Esophagus squamous epithelium (tissue), 5 donors: Measurements from ENCODE around the gene CXXC1. TPM values are rescaled to one million over a fixed set of nuclear protein-coding genes. Genes with fewer than 3 reads are reported as not detected.
A peak's percentile ranks its signal among the peaks of the same experiment; 100 is the strongest.

Experiments used
- DNase-seq: peaks from one replicate; lab custom pipeline; 2025; lab: John Stamatoyannopoulos, UW
- H3K27ac ChIP-seq, 4 donors: fragments of 200-600 bp; sonication (generic); one replicate each; pipeline ENCODE4 v1.5.1; 2016 to 2019; ENCODE audit warnings: mild to moderate bottlenecking in 1 of 4
- H3K27me3 ChIP-seq, 4 donors: fragments of 200-600 bp; sonication (generic); 1 replicate in 3 of 4; 2 replicates in 1 of 4; pipeline versions ENCODE4 v1.5.1 to v1.6.0; 2017 to 2021; ENCODE audit warnings: antibody characterized with exemption in 1 of 4
- H3K36me3 ChIP-seq, 3 donors: fragments of 200-600 bp; sonication (generic); one replicate each; pipeline ENCODE4 v1.5.1; 2016 to 2019
- H3K4me1 ChIP-seq, 3 donors: fragments of 200-600 bp; sonication (generic); one replicate each; pipeline ENCODE4 v1.5.1; 2017 to 2019
- H3K4me3 ChIP-seq, 4 donors: fragments of 200-600 bp; sonication (generic); 1 replicate in 3 of 4; 2 replicates in 1 of 4; pipeline ENCODE4 v1.5.1; 2016 to 2019; ENCODE audit warnings: mild to moderate bottlenecking in 2 of 4, moderate library complexity in 1 of 4
- H3K9me3 ChIP-seq, 3 donors: fragments of 200-600 bp; sonication (generic); one replicate each; pipeline ENCODE4 v1.5.1; 2016 to 2019
- CTCF ChIP-seq, 6 experiments: fragments of 450-650 bp in 4 of 6; fragments of 200-600 bp in 2 of 6; sonication (generic) in 2 of 6; IDR thresholded peaks; one replicate each; pipeline ENCODE4 v1.5.1; 2016 to 2019; ENCODE audit warnings: antibody characterized with exemption in 6 of 6, mild to moderate bottlenecking in 4 of 6, moderate library complexity in 4 of 6
- POLR2A ChIP-seq, 4 donors: fragments of 450-650 bp; IDR thresholded peaks; one replicate each; pipeline ENCODE4 v1.6.1; 2017; ENCODE audit warnings: antibody characterized with exemption in 4 of 4, mild to moderate bottlenecking in 4 of 4, moderate library complexity in 3 of 4
- WGBS, 2 donors: methylation state at CpG; one replicate each; pipeline ENCODE4 v1.1.5; 2018; 5-methylcytosine and 5-hydroxymethylcytosine counted together
- intact Hi-C: fragments of 100-400 bp; cut with DNase I; formaldehyde crosslinking; loops from one replicate; pipeline ENCODE4 v1.15.0; 2022
- total RNA-seq, 4 donors: library from RNA; depleted of rRNA; stranded (reverse); fragments of >200 nt; gene quantifications; one replicate each; pipeline ENCODE4 v1.1.0, GENCODE V29; 2016
- donor health status: DM: yes; HTN: yes; CAD: no.

CXXC1 gene
- total RNA-seq, result 10 to 100 TPM; 42.0 to 58.9 (median 53.9) TPM

DNA sequence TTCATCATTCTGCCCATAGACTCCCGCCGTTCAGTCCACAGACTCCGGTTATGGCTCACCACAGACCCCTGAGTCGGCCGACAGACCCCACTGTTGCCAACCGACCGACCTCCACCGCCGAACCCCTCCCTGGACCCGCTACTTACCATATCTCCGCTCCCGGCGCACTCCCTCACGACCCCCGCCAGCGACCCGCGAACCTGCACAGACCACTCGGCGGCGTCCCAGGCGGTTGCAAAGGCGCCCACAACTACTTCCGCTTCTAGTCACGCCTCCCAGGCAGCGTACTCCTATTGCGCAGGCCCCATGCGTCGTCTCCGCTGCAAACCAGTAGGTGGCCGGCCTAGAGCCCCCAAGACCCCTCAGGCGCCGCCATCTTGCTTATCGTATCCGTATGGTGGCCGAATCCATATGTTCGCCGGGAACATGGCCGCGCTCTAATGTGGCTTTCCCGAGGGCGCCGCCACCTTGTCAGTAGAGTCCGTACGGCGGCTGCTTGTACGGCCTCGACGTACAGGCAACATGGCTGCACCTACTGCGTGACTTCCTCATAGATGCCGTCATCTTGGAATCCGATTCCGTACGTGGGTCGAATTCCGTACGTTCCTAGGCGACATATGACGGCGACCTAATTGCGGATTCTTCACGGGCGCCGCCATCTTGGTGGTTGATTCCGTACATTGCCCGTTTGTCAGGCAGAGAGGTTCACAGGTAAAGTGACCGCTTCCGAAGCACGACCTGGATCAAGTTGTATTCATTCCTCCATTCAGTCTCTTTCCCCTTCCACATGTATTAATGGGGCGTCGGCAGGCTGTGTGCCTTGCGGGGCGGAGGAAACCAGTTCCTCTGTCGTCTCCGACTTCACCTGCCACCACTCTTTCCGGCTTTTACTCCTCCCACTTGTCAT is at the start of gene CXXC1:
CXXC1 (minus strand) TSS at position 252 of the 907 bp plus-strand sequence; CDS start at position 149, 103 bp downstream.
- peak within 1 kb of the TSS; percentile 80 to 89 (median 85) for H3K4me3 ChIP-seq
- peaks cover 0 to 32% (median 14%) of the 10 kb centered on the region in 3 donors for H3K36me3 ChIP-seq
- WGBS, 2 donors, result 0% methylated on average over 22 to 50 of the region's 76 CpGs
- no peaks in the 10 kb centered on the region for H3K9me3 ChIP-seq
- peak in 5 of 6 experiments; percentile 40 to 79 (median 69) for TF ChIP-seq CTCF (IDR thresholded peaks at IDR 0.05)
- TF ChIP-seq POLR2A (IDR thresholded peaks at IDR 0.05), result peak in 2 of 4 donors; percentile 30 to 56
- H3K27ac ChIP-seq, result peak within 1 kb of the TSS; percentile 85 to 93 (median 90)
- intact Hi-C loops, result no loop called here
- peaks cover 5 to 44% (median 17%) of the 10 kb centered on the region in 3 donors for H3K4me1 ChIP-seq
- H3K27me3 ChIP-seq, result no peaks in the 10 kb centered on the region
- DNase-seq, result peak; percentile 99

DNA sequence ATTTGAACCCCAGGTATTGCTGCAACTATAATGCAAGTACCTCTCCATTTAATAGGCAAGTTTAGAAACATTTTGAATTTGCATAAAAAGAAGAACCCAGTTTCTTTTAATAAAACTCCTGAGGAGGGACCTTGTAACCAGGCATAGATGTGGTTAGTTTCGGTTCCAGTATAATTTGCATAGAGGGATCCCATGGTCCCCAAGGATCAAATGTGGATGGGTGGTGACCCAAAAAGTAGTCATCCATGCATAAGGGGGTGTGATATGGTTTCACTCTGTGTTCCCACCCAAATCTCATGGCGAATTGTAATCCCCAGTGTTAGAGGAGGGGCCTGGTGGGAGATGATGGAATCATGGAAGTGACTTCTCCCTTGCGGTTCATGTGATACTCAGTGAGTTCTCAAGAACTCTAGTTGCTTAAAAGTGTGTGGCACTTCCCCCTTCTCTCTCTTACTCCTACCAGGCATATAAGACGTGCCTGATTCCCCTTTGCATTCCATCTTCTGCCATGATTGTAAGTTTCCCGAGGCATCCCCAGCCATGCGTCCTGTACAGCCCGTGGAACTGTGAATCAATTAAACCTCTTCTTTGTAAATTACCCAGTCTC is 47.2 kb upstream of the CXXC1 start:
- no peaks in the 10 kb centered on the region for H3K9me3 ChIP-seq
- no peak overlapping the region for H3K27ac ChIP-seq
- DNase-seq, result no peak
- intact Hi-C loops, result no loop called here
- no peak overlapping the region for H3K4me3 ChIP-seq
- TF ChIP-seq CTCF (IDR thresholded peaks at IDR 0.05), result no peak
- no peak for TF ChIP-seq POLR2A (IDR thresholded peaks at IDR 0.05)
- H3K4me1 ChIP-seq, result no peaks in the 10 kb centered on the region
- no peaks in the 10 kb centered on the region for H3K36me3 ChIP-seq
- 77 to 80% methylated on average over 7 of the region's 7 CpGs for WGBS, 2 donors
- H3K27me3 ChIP-seq, result no peaks in the 10 kb centered on the region

DNA sequence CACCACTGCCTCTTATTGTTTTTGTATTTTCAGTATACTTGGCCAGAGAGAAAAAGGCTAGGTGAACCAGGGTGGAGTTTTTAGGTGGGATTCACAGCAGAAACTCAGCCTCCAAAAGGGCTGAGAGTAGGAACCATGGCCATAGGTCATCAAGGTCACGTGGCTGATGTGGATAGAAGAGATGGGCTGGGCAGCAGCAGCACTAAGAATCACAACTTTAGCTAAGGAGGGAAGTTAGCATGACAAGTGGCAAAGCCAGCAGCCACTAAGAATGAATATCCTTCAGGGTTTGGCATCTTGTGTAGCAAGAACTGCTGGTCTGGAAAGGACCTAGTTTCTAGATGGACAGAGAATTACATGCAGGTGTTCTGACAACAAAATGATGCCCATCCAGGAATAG is 44.2 kb upstream of the CXXC1 start:
- intact Hi-C loops, result no loop called here
- no peak for TF ChIP-seq CTCF (IDR thresholded peaks at IDR 0.05)
- TF ChIP-seq POLR2A (IDR thresholded peaks at IDR 0.05), result no peak
- WGBS, 2 donors, result 56 to 64% methylated on average over 1 of the region's 1 CpG

DNA sequence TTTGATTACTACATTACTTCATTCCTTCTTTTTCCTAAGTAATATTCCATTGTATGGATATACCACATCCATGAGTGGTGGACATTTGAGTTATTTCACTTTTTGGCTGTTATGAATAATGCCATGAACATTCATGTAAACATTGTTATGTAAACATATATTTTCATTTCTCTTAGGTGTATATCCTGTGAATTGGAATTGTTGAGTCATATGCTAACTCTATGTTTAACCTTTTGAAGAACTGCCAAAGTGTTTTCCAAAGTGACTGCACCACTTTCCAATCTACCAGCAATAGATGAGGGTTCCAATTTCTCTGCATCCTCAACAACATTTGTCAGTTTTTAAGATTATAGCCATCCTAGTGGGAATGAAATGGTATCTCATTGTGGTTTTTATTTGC is 42.7 kb upstream of the CXXC1 start:
- H3K4me3 ChIP-seq, result no peak overlapping the region
- H3K27ac ChIP-seq, result no peak overlapping the region
- H3K36me3 ChIP-seq, result no peaks in the 10 kb centered on the region
- no peak for DNase-seq
- H3K27me3 ChIP-seq, result peaks cover 0 to 9% (median 0%) of the 10 kb centered on the region in 4 donors
- no peaks in the 10 kb centered on the region for H3K9me3 ChIP-seq
- H3K4me1 ChIP-seq, result no peaks in the 10 kb centered on the region
- TF ChIP-seq POLR2A (IDR thresholded peaks at IDR 0.05) (no peak), CTCF (IDR thresholded peaks at IDR 0.05) (no peak)
- intact Hi-C loops, result no loop called here

More for the DNA sequence above, 44.2 kb upstream of the CXXC1 start:
- Histone ChIP-seq H3K9me3 (no peaks in the 10 kb centered on the region), H3K4me3 (no peak overlapping the region), H3K27ac (no peak overlapping the region), H3K36me3 (no peaks in the 10 kb centered on the region), H3K27me3 (peaks cover 0 to 9% (median 0%) of the 10 kb centered on the region in 4 donors), H3K4me1 (no peaks in the 10 kb centered on the region)
- no peak for DNase-seq

- Histone ChIP-seq H3K27ac (no peak overlapping the region), H3K4me3 (no peak overlapping the region), H3K4me1 (no peaks in the 10 kb centered on the region), H3K27me3 (peaks cover 0 to 9% (median 0%) of the 10 kb centered on the region in 4 donors), H3K36me3 (no peaks in the 10 kb centered on the region), H3K9me3 (no peaks in the 10 kb centered on the region)
- no peak for DNase-seq
- intact Hi-C loops, result no loop called here
- 71 to 73% methylated on average over 3 of the region's 3 CpGs for WGBS, 2 donors
- TF ChIP-seq CTCF (IDR thresholded peaks at IDR 0.05) (no peak), POLR2A (IDR thresholded peaks at IDR 0.05) (no peak)
Measured at GRCh38 chr18:50327983-50328382, 40.5 kb upstream of the CXXC1 start.
